ENCODE measurements around the gene BSN. TPM values are rescaled to one million over a fixed set of nuclear protein-coding genes. Genes with fewer than 3 reads are reported as not detected.

BSN gene
- total RNA-seq, 2 experiments from 2014 or later = 0.09 TPM

DNA sequence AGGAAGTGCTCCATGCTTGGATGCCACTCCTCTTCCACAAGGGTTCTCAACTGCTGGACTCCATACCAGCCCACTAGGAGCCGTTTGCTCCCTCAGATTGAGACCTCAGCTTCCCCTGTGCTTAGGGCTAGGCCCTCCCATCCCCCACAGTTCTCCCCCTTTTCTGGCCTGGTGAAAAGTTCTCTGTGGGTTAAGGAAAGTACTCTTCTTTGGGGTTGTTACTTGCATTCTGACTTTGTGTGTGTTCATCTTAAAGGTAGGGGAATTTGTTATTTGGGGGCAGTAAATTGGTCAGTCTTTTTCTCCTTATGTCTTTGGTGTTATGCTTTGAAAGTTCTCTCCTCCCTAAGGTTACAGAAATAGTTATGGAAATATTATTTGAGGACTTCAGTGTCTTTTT, 95.9 kb downstream of the BSN start:
- ATAC-seq = no peak

DNA sequence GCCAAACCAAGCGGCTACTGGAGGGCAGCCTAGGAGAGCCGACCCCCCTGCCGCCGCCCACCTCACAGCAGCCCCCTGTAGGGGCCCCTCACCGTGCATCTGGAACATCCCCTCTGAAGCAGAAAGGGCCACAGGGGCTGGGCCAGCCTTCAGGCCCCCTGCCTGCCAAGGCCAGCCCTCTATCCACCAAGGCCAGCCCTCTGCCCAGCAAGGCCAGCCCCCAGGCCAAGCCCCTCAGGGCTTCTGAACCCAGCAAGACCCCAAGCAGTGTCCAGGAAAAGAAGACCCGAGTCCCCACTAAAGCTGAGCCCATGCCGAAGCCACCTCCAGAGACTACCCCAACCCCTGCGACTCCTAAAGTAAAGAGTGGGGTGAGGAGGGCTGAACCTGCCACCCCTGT, 96.4 kb downstream of the BSN start:
- ChIA-PET POLR2A (no interaction called here), CTCF (interaction anchor here (1.3 kb wide), 1 partner anchor 21 kb away, joined by 4 read pairs; no protein-coding TSS in a partner anchor)

More for the DNA sequence above, 95.9 kb downstream of the BSN start:
- Mint-ChIP-seq H3K27ac (no peak overlapping the region), H3K4me1 (ENCODE audit: low read depth) (no peaks in the 10 kb centered on the region), H3K27me3 (no peaks in the 10 kb centered on the region), H3K4me3 (no peak overlapping the region), H3K9me3 (no peaks in the 10 kb centered on the region), H3K36me3 (ENCODE audit: low read depth) (no peaks in the 10 kb centered on the region)
- POLR2A ChIA-PET = no interaction called here
- CTCF ChIA-PET = interaction anchor here (1.3 kb wide), 1 partner anchor 21 kb away, joined by 4 read pairs; no protein-coding TSS in a partner anchor
- TF ChIP-seq, protein P1, sequence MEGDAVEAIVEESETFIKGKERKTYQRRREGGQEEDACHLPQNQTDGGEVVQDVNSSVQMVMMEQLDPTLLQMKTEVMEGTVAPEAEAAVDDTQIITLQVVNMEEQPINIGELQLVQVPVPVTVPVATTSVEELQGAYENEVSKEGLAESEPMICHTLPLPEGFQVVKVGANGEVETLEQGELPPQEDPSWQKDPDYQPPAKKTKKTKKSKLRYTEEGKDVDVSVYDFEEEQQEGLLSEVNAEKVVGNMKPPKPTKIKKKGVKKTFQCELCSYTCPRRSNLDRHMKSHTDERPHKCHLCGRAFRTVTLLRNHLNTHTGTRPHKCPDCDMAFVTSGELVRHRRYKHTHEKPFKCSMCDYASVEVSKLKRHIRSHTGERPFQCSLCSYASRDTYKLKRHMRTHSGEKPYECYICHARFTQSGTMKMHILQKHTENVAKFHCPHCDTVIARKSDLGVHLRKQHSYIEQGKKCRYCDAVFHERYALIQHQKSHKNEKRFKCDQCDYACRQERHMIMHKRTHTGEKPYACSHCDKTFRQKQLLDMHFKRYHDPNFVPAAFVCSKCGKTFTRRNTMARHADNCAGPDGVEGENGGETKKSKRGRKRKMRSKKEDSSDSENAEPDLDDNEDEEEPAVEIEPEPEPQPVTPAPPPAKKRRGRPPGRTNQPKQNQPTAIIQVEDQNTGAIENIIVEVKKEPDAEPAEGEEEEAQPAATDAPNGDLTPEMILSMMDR (IDR thresholded peaks at IDR 0.05) = no peak
- intact Hi-C loops (cut with micrococcal nuclease) = no loop called here
- DNase-seq = no peak

DNA sequence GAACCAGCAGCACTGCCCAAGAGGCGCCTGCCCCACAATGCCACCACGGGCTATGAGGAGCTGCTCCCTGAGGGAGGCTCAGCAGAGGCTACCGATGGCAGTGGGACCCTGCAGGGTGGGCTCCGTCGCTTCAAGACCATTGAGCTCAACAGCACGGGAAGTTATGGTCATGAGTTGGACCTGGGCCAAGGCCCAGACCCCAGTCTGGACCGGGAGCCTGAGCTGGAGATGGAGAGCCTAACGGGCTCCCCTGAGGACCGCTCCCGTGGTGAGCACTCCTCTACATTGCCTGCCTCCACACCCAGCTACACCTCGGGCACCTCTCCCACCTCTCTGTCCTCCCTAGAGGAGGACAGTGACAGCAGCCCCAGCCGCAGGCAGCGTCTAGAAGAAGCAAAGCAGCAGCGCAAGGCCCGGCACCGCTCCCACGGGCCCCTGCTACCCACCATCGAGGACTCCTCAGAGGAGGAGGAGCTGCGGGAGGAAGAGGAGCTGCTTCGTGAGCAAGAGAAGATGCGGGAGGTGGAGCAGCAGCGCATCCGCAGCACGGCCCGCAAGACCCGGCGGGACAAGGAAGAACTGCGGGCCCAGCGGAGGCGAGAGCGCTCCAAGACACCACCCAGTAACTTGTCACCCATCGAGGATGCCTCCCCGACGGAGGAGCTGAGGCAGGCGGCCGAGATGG, 98.1 kb downstream of the BSN start:
- no peak for ATAC-seq
- ChIA-PET CTCF (interaction anchor here (2.2 kb wide), 1 partner anchor 113 kb away, joined by 16 read pairs; no protein-coding TSS in a partner anchor), POLR2A (interaction anchor here (1.3 kb wide), 1 partner anchor 20 kb away, joined by 4 read pairs; no protein-coding TSS in a partner anchor)
- no peak overlapping the region for H3K27ac Mint-ChIP-seq
- H3K4me1 Mint-ChIP-seq (ENCODE audit: low read depth) = no peaks in the 10 kb centered on the region
- H3K9me3 Mint-ChIP-seq = no peaks in the 10 kb centered on the region
- no peaks in the 10 kb centered on the region for H3K36me3 Mint-ChIP-seq (ENCODE audit: low read depth)
- H3K27me3 Mint-ChIP-seq = no peaks in the 10 kb centered on the region
- TF ChIP-seq, protein P1 (IDR thresholded peaks at IDR 0.05) = no peak
- intact Hi-C loops (cut with micrococcal nuclease) = no loop called here
- DNase-seq = no peak
- H3K4me3 Mint-ChIP-seq = no peak overlapping the region

More for the DNA sequence above, 96.4 kb downstream of the BSN start:
- no peaks in the 10 kb centered on the region for H3K4me1 Mint-ChIP-seq (ENCODE audit: low read depth)
- H3K9me3 Mint-ChIP-seq = no peaks in the 10 kb centered on the region
- no peaks in the 10 kb centered on the region for H3K27me3 Mint-ChIP-seq
- H3K36me3 Mint-ChIP-seq (ENCODE audit: low read depth) = no peaks in the 10 kb centered on the region
- DNase-seq (no peak), ATAC-seq (no peak)
- no peak overlapping the region for H3K27ac Mint-ChIP-seq
- intact Hi-C loops (cut with micrococcal nuclease) = no loop called here
- no peak overlapping the region for H3K4me3 Mint-ChIP-seq
- TF ChIP-seq, protein P1 (IDR thresholded peaks at IDR 0.05) = no peak

DNA sequence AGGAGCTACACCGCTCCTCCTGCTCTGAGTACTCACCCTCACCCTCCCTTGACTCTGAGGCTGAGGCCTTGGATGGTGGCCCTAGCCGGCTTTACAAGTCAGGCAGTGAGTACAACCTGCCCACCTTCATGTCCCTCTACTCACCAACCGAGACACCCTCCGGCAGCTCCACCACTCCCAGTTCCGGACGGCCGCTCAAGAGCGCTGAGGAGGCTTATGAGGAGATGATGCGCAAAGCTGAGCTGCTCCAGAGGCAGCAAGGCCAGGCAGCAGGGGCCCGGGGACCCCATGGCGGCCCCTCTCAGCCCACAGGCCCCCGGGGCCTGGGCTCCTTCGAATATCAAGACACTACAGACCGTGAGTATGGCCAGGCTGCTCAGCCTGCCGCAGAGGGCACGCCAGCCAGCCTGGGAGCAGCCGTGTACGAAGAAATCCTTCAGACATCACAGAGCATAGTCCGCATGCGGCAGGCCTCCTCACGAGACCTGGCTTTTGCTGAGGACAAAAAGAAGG, 98.7 kb downstream of the BSN start:
- no peak for DNase-seq
- POLR2A ChIA-PET = interaction anchor here (1.3 kb wide), 1 partner anchor 19 kb away, joined by 4 read pairs; no protein-coding TSS in a partner anchor
- CTCF ChIA-PET = interaction anchor here (2.2 kb wide), 1 partner anchor 113 kb away, joined by 16 read pairs; no protein-coding TSS in a partner anchor
- no peak for ATAC-seq
- no peaks in the 10 kb centered on the region for H3K36me3 Mint-ChIP-seq (ENCODE audit: low read depth)
- no peaks in the 10 kb centered on the region for H3K27me3 Mint-ChIP-seq
- TF ChIP-seq, protein P1 (IDR thresholded peaks at IDR 0.05) = no peak
- no peaks in the 10 kb centered on the region for H3K4me1 Mint-ChIP-seq (ENCODE audit: low read depth)
- H3K4me3 Mint-ChIP-seq = no peak overlapping the region
- no peak overlapping the region for H3K27ac Mint-ChIP-seq
- no peaks in the 10 kb centered on the region for H3K9me3 Mint-ChIP-seq
- intact Hi-C loops (cut with micrococcal nuclease) = no loop called here

DNA sequence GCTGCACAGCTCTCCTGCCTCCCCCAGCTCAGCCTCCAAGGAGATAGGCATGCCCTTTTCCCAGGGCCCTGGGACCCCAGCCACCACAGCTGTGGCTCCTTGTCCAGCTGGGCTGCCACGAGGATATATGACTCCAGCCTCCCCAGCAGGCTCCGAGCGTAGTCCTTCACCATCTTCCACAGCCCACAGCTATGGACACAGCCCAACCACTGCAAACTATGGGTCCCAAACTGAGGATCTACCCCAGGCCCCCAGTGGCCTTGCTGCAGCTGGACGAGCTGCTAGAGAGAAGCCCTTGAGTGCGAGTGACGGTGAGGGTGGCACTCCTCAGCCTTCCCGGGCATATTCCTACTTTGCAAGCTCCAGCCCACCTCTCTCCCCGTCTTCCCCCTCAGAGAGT, 99.3 kb downstream of the BSN start:
- H3K27me3 Mint-ChIP-seq = no peaks in the 10 kb centered on the region
- TF ChIP-seq, protein P1 (IDR thresholded peaks at IDR 0.05) = no peak
- H3K36me3 Mint-ChIP-seq (ENCODE audit: low read depth) = no peaks in the 10 kb centered on the region
- H3K9me3 Mint-ChIP-seq = no peaks in the 10 kb centered on the region
- intact Hi-C loops (cut with micrococcal nuclease) = no loop called here
- H3K27ac Mint-ChIP-seq = no peak overlapping the region
- ATAC-seq (no peak), DNase-seq (no peak)
- CTCF ChIA-PET = interaction anchor here (2.2 kb wide), 1 partner anchor 114 kb away, joined by 16 read pairs; no protein-coding TSS in a partner anchor
- POLR2A ChIA-PET = no interaction called here
- no peak overlapping the region for H3K4me3 Mint-ChIP-seq
- H3K4me1 Mint-ChIP-seq (ENCODE audit: low read depth) = no peaks in the 10 kb centered on the region

All from activated CD8-positive, alpha-beta T cell treated with anti-CD3 and anti-CD28 coated beads for 36 hours (primary cell).